GM18517 (cell line): ENCODE data around the gene TMEM200A.

Experiments
- ATAC-seq: cut with Tn5 transposase; IDR thresholded peaks from one replicate; pipeline ENCODE4 v1.9.1; 2021; ENCODE audit warnings: mild to moderate bottlenecking, moderate library complexity; ENCODE audit not compliant: unreplicated experiment

Gene TMEM200A

GRCh38 chr6:130485870-130486269 lies 120.1 kb downstream of the TMEM200A start:
- ATAC-seq = no peak

GRCh38 chr6:130486417-130486816 lies 120.6 kb downstream of the TMEM200A start:
- no peak for ATAC-seq

GRCh38 chr6:130489514-130489913 lies 123.7 kb downstream of the TMEM200A start:
- no peak for ATAC-seq
